ENCODE data around the gene RCSD1. TPM values are rescaled to one million over a fixed set of nuclear protein-coding genes. Genes with fewer than 3 reads are reported as not detected.

The RCSD1 gene
- total and polyA plus RNA-seq, 2 donors from 2014 or later = 3.9 to 18.3 TPM

DNA sequence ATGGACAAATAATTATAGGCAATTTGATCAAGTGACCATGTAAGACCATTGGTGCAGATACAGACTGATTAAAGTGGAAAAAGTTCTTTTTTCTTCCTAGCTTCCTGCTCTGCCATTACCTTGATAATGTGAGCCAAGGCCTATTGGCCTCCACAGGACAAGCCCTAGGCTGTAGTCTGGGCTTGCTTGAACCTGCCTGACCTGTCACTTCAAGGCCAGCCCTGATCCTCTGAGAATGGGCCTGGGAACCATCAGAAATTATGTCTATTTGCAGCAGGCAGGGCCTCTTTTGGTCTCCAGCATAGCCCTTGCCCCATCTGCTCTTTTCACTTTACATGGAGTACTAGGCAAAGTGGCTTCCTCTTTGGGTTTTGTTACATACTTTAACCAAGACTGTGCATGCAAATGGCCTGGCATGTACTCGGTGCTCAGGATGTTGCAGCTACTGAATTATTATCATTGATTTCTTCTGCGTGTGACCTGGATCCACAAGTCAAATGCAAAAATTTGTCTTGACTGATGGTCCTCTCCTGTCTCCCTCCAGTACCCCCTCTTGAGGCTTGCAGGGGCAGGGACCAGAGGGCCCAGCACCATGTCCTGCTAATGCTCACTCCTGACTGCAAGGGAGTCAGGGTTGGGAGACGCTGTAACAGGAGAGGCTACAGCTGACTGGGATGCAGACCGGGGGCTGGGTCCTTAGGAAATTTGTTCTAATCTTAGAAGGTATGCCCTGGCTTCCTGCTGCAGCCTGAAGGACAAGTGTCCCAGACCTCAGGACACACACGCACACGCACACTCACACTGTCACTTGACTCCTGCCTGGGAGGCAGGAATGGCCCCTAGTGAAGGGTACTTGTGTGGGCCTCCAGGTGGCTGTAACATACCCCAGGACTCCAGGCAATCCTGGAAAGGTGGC lies 39.4 kb downstream of the RCSD1 start:
- H3K4me3 ChIP-seq (ENCODE audit: low read length in 3 of 3) = no peak overlapping the region
- intact Hi-C loops (cut with DNase I) = no loop called here
- no peaks in the 10 kb centered on the region for H3K36me3 ChIP-seq (ENCODE audit: control insufficient read depth in 2 of 3, insufficient read depth in 3 of 3, low read length in 3 of 3)
- H3K27me3 ChIP-seq (ENCODE audit: control insufficient read depth, insufficient read depth, low read length) = no peaks in the 10 kb centered on the region
- no peak for DNase-seq
- H3K4me1 ChIP-seq (ENCODE audit: control insufficient read depth in 2 of 3, insufficient read depth in 2 of 3, low read depth in 1 of 3, low read length in 3 of 3) = peaks cover 0 to 2% (median 0%) of the 10 kb centered on the region in 3 donors
- H3K27ac ChIP-seq (ENCODE audit: low read depth in 2 of 2, low read length in 2 of 2) = no peak overlapping the region
- FAIRE-seq = no peak
- no peaks in the 10 kb centered on the region for H3K9me3 ChIP-seq (ENCODE audit: control insufficient read depth in 2 of 3, insufficient read depth in 1 of 3, low read length in 3 of 3)
- no peak overlapping the region for H3K9ac ChIP-seq (ENCODE audit: low read length in 3 of 3)
- TF ChIP-seq, protein P1, sequence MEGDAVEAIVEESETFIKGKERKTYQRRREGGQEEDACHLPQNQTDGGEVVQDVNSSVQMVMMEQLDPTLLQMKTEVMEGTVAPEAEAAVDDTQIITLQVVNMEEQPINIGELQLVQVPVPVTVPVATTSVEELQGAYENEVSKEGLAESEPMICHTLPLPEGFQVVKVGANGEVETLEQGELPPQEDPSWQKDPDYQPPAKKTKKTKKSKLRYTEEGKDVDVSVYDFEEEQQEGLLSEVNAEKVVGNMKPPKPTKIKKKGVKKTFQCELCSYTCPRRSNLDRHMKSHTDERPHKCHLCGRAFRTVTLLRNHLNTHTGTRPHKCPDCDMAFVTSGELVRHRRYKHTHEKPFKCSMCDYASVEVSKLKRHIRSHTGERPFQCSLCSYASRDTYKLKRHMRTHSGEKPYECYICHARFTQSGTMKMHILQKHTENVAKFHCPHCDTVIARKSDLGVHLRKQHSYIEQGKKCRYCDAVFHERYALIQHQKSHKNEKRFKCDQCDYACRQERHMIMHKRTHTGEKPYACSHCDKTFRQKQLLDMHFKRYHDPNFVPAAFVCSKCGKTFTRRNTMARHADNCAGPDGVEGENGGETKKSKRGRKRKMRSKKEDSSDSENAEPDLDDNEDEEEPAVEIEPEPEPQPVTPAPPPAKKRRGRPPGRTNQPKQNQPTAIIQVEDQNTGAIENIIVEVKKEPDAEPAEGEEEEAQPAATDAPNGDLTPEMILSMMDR (IDR thresholded peaks at IDR 0.05; ENCODE audit: borderline replicate concordance, extremely low read depth, insufficient read depth) = no peak

DNA sequence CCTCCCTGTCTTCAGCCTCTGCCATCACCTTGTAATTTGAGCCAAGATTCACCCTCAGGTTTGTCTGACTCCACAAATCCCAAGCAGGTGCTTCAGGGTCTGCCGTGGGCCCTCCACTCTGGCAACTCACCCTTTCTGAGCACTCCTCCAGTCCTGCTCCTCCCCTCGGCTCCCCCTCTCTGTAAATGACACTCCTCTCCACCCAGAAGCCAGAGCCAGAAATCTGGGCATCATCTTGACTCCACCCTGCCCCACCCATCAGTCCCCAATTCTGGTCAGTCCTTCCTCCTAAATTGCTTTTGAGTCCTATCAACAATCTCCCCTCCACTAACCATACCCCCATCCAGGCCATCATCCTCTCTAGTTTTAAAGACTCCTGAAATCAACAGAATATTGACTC lies 40.5 kb downstream of the RCSD1 start:
- Histone ChIP-seq H3K27ac (ENCODE audit: low read depth in 2 of 2, low read length in 2 of 2) (no peak overlapping the region), H3K27me3 (ENCODE audit: control insufficient read depth, insufficient read depth, low read length) (no peaks in the 10 kb centered on the region), H3K9me3 (ENCODE audit: control insufficient read depth in 2 of 3, insufficient read depth in 1 of 3, low read length in 3 of 3) (no peaks in the 10 kb centered on the region), H3K4me1 (ENCODE audit: control insufficient read depth in 2 of 3, insufficient read depth in 2 of 3, low read depth in 1 of 3, low read length in 3 of 3) (peaks cover 0 to 2% (median 0%) of the 10 kb centered on the region in 3 donors), H3K9ac (ENCODE audit: low read length in 3 of 3) (no peak overlapping the region), H3K36me3 (ENCODE audit: control insufficient read depth in 2 of 3, insufficient read depth in 3 of 3, low read length in 3 of 3) (no peaks in the 10 kb centered on the region), H3K4me3 (ENCODE audit: low read length in 3 of 3) (no peak overlapping the region)
- intact Hi-C loops (cut with DNase I) = no loop called here
- DNase-seq = no peak
- TF ChIP-seq, protein P1 (IDR thresholded peaks at IDR 0.05; ENCODE audit: borderline replicate concordance, extremely low read depth, insufficient read depth) = no peak
- no peak for FAIRE-seq

DNA sequence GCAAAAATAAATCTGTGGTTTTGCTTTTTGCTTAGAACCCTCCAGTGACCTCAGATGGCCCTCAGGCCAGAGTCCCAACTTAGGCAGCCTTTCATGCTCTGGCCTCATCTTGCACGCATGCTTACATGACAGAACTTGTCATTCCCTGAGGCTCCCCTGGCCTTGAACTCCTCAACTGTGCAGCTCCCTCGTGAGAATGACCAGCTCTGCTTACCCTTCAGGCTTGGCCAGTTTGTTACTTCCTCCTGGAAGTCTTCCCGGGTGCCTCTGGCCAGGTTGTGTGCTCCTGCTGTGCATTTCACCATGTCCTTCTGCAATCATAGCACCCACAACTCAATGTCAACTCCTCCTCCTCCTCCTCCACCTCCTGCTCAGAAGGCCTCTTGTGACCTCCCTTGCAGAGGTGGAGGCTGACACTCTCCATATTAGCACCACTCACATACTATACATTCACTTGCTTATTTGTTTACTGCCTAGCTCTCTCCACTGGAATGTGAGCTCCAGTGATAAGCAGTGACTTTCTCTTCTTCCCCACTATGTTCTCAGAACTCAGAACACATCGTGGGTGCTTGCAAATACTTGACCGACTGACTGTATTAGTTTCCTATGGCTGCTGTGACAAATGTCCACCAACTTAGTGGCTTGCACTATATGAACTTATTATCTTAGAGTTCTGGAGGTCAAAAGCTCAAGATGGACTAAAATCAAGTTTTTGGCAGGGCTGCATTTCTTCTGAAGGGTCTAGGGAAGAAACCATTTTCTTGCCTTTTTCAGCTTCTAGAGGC lies 41.9 kb downstream of the RCSD1 start:
- Histone ChIP-seq H3K9ac (ENCODE audit: low read length in 3 of 3) (no peak overlapping the region), H3K9me3 (ENCODE audit: control insufficient read depth in 2 of 3, insufficient read depth in 1 of 3, low read length in 3 of 3) (no peaks in the 10 kb centered on the region), H3K4me3 (ENCODE audit: low read length in 3 of 3) (no peak overlapping the region), H3K27ac (ENCODE audit: low read depth in 2 of 2, low read length in 2 of 2) (no peak overlapping the region), H3K27me3 (ENCODE audit: control insufficient read depth, insufficient read depth, low read length) (no peaks in the 10 kb centered on the region), H3K4me1 (ENCODE audit: control insufficient read depth in 2 of 3, insufficient read depth in 2 of 3, low read depth in 1 of 3, low read length in 3 of 3) (peaks cover 0 to 2% (median 0%) of the 10 kb centered on the region in 3 donors), H3K36me3 (ENCODE audit: control insufficient read depth in 2 of 3, insufficient read depth in 3 of 3, low read length in 3 of 3) (no peaks in the 10 kb centered on the region)
- no peak for FAIRE-seq
- intact Hi-C loops (cut with DNase I) = no loop called here
- DNase-seq = no peak
- TF ChIP-seq, protein P1 (IDR thresholded peaks at IDR 0.05; ENCODE audit: borderline replicate concordance, extremely low read depth, insufficient read depth) = no peak

All from kidney (tissue), 14 donors.